NCI-H1930 (cell line): Measurements from ENCODE around the gene C1QL4.
A peak's percentile ranks its signal among the peaks of the same experiment; 100 is the strongest.

Experiments used
- DNase-seq, 2 experiments: peaks; one replicate each; lab custom pipeline; 2025; lab: John Stamatoyannopoulos, UW

The C1QL4 gene

DNA sequence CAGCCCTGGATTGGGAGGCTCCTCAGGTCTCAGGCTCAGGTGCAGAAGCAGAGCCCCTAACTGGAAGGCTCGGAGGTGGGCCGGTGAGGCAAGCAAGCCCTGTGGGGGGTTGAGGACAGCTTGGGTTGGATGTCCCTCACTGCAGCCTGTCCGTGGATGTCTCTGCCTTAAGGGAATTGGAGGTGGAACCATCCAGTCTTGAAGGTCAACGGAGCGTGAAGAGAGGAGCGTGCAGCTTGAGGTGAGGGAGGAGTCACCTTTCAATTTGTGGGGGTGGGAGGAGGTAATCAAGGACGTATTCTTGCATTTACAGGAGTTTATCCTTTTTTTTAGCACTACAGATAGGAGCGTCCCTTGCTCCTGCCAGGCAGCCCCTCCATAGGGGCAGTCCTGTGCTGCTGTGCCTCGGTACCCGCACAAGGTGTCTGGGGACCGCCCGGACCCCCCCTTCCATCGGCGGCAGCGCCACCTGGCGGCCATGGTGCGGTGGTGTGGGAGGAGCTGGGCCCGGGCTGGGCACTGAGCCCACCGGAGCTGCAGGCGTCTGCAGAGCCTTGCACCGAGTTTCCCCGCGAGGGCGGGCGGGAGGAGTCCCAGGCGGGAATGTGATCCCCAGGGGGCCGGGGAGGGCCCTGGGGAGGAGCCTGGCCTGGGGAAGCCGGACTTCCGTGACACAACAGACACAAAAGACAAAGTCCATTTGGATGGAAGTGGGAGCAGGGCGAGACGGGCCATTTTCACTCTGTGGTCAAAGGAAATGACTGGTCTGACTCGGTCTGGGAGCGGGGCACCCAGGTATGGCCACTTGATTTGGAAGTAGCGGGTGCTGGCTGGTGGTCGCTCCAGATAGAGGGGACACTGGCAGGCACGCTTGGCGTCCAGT, 10.6 kb upstream of the C1QL4 start:
- DNase-seq = peak; percentile 54 to 71

DNA sequence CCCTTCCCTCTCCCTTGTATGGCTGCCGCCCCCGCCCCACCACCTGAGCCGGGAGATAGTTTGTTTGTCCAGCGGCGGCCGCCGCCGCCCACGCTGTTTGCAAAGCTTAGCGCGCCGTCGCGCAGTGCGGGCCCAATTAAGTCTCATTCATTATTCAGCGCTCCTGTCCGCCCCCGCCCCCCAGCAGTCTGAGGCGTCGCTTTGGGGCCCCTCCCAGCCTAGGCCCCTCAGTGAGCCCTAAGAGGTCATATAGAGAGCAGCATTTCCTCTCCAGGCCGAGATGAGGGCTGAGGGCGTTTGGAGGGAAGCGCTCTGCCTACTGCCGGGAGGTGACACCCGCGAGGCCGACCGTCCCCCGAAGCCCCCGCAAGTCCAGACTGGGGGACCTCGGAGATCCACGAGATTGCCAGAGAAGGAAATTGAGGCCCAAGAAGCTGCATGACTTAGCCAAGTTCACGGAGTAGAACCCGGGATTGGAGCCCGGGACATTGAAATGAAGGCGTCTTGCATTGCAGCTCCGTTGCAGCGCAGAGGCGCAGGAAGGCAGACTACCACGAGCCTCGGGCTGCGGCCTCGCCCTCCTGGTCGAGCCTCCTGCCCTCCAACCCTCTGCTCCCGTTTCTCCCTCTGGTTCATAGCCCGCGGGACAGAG, 9.8 kb upstream of the C1QL4 start, which contains the start of gene DNAJC22:
DNAJC22 (plus strand) TSS at position 230 of the 652 bp plus-strand sequence. CDS start 1,985 bp downstream, outside the sequence.
- peak; percentile 18 to 42 for DNase-seq

DNA sequence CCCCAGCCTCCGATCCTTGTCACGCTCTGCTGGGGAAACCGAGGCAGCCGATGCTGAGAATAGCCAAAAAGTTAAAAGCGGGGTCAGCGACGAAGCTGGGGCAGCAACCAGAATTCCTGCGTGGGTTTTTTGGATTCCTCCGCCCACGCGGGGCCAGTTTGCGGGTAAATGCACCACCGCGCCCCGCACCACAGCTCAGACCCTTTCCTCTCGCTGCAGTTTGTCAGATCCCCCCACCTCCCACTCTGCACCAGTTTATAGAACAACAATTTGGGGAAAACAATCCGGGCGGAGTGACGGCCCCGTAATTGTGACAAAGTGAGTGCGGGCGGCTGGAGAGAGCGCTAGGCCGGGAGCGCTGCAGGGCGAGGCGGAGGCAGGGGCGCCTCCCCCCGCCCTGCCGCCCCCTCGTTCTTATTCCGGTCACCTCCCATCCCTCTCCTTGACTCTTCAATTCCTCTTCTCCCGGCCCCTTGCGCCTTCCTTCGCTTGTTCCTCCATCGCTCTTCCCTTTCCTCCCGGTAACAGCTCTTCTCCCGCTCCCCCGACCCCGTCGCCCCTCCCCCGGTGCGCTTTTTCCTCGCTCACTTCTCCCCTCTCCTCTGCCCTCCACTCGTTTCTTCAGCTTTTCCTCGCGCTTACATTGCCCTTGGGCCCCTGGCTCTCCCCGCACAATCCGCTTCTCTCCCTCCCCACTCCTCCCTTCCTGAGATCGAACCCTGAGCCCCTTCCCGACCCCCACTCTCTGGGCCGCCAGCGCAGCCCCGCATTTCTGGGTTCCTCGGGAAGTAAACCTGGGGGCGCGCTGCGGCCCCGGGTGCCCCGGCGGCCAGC, 9.1 kb upstream of the C1QL4 start:
- no peak for DNase-seq

DNA sequence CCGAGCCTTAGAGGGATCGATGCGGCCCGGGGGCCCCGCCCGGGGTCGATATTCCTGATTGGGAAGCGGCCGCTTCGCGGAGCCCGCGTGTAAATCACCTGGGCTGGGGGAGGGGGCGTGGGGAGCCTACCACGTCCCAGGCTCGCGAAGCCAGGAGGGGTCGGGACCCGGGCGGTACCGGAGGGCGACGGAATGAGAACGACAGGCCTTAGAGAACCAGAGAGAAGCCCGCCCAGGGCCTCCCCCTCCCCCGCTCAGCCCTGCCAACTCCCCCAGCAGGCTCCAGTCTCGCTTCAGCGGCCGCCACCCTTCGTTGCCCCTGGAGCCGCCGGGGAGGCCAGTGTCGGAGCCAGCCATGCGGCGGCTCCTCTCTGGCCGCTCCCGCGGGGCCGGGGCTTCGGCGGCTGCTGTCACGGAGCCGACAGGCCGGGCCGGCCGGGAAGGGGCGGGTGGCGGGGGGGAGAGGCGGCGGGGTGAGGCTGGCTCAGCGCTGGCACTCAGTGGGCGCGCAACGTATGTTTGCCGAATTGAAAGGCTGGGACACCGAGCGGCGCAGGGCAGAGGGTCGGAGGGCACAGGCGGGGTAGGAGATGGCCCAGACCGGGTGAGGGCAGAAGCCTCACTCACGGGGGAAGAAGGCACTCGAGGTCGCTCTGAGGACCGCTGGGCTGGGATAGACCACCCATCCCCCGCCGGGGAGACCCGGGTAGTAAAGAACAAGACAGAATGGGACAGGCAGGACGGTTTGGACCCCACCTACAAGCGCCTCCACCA, 8.2 kb upstream of the C1QL4 start:
- peak in 1 of 2 experiments; percentile 34 for DNase-seq

DNA sequence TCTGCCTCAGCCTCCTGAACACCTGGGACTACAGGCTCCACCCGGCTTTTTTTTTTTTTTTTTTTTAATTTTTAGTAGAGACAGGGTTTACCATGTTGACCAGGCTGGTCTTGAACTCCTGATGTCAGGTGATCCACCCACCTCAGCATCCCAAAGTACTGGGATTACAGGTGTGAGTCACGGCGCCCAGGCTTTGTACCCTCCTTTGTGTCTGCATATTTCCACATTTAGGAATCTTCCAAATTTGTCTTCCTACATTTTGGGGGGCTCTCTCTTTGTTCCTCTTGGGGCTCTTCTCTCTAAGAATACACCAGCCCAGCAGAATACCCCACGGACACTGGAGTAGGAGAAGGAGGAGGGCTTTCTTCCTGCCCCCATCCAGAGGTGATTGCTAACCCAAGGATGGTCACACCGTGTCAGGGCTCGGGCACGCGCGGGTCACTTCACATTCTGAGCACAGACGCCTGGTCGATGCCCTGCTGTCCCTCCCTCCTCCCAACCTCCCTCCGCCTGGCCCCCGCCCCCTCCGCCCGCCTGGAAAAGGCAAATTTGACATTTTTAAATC, 7.6 kb upstream of the C1QL4 start:
- DNase-seq = no peak

DNA sequence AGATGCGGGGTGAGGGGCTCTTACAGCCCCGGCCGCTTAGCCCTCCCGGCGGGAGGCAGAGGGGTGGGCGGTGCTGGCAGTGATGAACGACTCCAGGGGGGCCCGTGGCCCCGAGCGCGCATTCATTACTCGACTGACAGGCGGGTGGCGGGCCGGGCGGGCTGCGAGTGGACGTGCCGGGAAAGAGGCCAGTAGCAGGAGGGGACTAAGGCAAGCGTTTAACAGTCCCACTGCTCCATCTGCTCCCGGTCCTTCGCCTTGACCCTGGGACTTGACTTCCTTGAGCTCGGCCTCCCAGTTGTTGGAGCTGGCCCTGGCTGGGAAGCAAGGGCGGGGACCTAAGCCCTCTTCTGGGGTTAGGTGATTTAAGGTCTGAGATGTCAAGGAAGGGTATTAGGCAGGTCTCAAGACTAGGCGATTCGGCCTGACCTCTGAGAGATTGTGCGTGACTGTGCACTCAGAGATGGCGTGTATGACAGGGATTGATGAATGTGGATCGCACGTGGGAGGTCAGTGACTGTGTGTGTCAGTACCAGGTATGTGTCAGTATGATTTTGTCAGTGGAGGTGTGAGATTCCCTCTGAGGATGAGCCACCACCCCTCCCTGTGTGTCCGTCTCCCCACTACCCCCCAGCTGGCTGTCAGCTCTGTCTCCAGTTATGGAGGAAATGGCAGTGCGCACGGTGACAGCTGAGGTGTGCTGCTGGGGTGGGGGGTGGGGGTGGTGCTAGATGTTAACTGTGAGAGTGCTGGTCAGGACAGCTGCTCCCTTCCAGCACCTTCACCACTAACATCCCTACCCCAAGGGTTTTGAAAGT, 6.1 kb upstream of the C1QL4 start:
- DNase-seq = no peak

DNA sequence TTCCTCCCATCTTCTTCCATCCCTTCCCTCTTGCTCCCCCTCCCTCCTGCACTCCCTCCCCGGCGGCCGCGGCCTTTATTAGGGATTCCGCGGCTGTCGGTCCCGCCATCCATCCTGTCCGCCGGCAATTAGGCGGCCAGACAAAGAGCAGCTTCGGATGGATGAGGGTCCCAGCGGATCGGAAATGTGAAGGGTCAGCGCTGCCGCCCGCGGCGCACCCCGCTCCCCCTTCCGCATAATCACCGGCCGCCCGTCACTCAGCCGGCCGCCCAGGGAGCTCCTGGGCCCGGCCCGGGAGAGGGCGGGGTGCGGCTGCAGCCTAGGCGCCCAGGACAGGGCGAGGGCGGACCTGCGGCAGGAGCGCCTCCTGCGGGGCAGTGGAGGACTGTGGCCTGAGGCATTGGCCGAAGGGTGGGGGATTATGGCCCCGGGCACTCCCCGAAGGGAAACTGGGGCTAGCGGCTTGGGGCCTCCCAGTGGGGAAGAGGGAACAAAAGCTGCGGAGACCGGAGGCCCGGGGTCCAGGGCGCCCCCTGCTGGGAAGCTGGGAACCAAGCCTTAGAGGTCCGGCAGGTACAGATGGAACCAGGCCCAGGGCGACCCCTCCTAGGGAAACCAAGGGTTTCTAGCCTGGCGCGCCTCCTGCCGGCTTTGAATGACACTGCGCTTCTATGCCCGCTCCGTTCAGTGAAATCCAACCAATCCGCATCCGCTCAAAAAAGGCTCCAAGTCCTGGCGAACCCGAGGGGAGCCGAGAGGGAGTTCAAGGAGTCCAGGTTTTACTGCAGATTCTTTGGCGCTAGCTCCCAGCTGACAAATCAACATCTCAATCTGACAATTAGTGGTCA, 5.3 kb upstream of the C1QL4 start:
- DNase-seq = peak; percentile 87 to 90

DNA sequence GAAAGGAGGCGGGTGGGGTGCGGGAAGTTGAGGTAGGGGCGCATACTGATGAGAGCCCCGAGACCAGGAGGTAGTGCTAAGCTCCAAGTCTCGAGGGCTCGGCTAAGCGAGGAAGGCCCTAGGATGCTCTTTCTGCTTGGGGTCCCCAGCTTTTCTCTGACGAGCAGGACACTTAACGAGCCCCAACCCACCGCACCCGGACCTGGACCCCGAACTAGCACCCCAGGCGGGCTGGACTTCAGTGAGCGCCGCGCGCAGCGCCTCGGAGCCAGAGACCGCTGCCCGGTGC, 4.7 kb upstream of the C1QL4 start:
- no peak for DNase-seq

DNA sequence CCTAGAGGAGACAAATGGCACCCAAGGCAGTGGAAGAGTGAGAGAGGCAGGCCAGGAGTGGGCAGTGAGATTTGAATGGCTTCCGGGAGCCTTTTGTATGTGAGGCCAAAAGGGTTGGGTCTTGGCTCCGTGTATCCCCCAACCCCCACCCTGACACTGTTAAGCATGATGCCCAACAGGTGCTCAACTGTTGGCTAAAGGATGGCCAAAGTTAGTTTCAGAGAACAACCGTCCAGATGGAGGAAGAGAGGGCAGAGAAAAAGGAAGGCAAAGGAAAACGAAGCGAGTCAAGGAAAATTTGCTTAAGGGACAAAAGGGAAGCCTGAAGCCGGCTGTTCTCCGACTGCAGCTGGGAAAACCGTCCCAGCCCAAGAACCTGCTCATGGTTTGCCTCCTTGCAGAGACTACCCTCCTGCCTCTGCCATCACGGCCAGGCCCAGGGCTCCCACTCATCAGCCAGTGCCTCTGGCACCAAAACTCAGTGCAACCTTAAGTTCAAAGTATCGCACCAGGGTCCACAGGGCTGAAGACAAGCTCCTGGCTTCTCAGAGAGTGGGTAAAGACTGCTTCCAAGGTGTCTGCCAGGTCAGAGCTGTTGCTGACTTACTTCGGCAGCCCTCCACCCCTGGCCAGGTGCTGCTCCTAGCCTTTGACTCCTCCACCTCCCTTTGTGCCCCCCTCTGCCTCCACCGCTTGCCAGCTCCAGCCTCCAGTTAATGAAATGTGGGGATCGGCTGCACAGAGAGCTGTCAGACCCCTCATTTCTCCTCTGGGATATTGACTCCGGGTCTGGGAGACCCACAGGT, 4.2 kb upstream of the C1QL4 start:
- DNase-seq = no peak

DNA sequence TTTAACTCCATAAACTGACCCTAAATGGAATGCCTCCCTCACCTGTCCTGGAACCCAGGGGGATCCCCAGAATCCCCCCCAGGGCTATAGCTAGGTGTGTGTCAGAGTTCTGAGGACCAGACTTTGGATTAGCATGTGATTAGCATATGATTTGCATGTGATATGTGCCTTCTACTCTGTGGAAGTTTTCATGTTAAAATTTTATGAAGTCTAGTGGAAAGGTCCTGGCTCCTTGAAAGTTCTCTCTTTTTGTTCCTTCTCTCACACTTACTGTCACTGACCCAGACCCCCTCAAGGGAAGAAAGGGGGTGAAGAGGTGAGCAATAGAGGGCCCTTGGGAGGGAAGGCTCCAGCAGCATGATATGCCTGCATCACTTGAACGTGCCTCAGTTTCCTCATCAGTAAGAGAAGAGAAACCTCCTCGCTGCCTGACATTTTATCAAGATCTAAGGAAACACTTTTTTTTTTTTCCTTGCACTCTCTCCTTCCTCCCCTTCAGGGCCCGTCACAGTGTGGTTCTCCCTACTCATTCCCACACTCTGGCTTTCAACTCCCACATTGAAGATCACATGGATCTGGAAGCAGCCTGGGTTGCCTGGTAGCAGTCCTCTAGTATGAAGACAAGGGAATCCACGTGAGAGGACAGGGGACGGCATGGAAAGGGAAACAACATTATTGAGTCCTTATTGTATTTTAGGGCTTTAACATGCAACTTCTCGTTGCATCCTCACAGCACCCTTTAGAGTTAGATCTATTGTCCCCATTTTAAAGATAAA, 3.3 kb upstream of the C1QL4 start:
- DNase-seq = no peak

DNA sequence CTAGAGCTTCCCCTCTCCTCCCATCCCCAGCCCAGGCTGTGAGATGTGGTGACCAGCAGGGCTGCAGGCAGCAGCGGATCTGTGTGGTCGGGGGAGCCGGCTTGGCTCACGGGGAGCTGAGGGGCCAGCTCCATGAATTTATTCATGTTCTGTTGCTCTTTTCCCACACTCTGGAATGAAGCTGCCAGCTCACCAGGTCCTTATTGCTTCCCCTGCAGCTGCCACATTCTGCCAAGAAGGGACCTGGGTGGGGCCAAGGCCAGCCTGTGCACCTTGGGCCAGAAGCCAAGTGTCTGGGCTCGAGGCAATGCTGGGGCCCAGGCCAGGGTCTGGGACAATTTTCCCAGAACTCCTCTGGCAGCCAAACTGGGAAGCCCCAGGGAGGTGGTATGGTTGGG, 2.5 kb upstream of the C1QL4 start:
- DNase-seq = no peak

DNA sequence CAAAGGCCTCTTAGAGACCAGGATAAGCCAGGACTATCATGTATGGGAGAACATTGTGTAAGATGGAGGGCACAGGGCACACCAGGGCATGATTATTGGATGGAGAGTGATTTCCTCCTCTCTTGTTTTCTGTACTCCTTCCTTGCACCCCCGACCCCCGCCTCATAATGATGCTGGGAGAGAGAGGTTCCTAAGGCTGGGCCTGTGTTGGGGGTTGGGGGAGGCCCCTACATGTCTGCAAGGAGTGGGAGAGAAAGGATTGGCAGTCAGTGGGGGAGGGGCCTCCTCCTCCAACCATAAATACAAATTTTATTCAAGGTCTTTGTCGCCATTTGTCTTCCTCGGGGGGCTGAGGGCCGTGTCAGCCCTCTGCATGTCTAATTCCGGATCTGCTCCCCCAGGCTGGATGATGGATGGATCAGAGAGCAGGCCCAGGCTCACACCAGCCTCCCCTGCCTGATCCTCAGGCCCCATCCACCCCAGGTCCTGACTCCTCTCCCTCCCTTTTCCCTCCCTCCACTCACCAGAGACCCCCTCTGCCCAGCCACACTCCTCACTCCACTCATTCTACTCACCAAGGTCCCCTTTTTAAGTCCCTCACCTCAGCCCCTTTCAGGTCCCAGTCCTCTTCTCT, 2.0 kb upstream of the C1QL4 start:
- no peak for DNase-seq

DNA sequence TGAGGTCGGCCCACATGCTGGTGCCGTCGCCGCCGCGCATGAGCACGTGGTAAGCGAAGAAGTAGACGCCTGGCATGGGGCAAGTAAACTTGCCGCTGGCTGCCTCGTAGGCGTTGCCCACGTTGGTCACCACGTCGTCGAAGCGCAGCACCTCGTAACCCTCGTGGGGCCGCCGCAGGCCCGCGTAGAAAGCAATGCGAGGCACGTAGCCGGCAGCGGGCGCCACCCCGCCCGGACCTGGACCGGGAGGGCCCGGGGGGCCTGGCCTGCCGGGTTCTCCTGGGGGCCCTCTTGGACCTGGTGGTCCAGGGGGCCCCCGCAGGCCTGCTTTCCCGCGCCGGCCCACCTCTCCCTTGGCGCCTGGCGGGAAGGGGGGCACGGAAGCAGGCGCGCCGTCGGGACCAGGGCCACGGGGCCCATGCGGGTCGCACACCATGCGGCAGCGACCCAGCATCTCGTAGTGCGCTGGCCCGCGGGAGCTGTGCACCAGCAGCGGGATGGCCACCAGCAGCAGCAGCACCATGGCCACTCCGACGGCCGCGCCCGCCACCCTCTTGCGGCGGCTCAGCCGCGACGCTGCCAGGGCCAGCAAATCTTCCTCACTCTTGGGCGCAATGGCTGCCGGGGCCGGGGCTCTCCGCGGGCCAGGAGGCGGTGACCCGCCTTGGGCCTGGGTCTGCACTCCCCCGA, 888 bp downstream of the C1QL4 start:
- DNase-seq = no peak

DNA sequence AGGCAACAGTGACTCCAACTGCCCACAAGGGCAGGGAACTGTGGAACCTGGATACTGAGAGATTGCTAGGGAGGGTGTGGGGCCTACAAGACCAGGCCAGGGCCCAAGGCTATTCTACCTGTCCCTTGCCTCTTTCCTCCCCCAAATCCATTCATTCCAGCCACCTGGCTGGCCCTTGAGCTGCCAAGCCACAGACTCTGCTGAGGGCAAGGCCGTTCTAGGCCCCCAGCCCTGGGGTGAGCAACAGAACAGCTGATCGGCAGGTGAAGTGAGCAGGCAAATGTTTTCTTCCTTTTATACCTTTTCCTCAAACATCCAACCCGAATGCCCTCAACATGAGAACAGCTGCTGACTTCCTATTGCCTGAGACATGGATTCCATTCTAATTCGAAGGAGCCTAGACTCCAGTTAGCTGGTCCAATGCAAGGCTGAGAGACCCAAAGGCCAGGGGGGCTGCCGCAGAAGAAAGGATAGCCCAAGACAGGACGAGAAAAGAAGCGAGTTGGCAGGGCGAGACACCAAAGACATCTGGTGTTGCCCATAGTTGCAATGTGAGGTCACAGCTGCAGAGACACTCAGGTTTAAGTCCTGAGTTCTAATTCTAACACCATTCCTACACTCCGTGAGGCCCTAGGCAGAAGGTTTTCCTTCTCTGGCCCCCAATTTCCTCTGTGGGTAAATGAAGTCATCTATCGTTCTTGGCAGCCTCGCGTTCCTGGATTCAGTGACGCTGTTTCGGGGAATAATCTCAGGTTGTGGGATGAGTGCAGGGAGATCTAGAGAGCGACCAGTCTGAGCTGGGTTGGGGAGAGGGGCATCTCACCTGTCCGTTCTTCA, 1.7 kb downstream of the C1QL4 start:
- DNase-seq = no peak

DNA sequence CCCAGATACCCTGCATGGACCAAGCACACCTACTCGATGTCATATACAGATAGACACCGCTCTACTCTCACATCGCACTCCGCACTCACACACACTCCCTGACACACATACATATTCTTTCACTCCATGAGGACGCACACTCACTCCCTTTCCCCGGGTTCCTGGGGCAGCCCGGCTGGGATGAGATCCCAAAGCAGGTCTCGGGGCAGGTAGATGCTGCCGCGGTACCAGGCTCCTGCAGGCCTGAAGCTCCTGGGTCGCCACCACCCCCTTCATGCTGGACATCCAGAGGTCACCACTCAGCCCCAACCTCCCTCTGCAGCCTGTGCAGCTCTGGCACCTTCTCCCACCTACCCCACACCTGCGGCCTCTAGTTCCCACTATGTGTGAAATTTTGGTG, 2.3 kb downstream of the C1QL4 start:
- DNase-seq = no peak

DNA sequence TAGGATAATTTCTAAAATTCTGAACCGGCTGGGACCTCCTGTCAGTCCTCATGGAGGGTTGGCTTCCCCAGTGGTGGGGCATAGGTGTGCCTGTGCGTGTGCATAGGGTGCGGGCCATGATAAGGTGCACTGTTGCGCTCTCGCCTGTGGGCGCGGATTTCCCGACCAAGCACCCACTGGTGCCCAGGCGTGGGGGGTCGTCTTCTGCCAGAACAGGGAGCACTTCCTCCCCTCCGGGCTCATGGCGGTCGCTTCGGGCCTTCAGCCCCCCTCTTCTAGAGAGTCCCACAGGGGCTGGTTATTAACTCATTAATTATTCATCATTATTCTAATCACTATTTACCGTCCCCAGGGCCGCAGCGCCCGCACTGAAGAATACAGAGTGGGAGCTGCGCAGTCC, 2.8 kb downstream of the C1QL4 start:
- no peak for DNase-seq
